Osteoblast (primary cell): ENCODE measurements around the gene SLC39A7. TPM values are rescaled to one million over a fixed set of nuclear protein-coding genes. Genes with fewer than 3 reads are reported as not detected.

Experiments
- DNase-seq: peaks from one replicate; pipeline ENCODE4 v3.0.0; 2011; ENCODE audit warnings: low spot score, mixed read lengths; ENCODE audit not compliant: insufficient read length; ENCODE audit errors: missing footprints
- H2AFZ ChIP-seq: 2 replicates; pipeline ENCODE4 v1.6.0; 2011; ENCODE audit warnings: mild to moderate bottlenecking, low read length
- H3K27ac ChIP-seq: 2 replicates; pipeline ENCODE4 v1.5.1; 2011; ENCODE audit warnings: mild to moderate bottlenecking, low read depth, low read length, moderate library complexity
- H3K27me3 ChIP-seq: 2 replicates; pipeline ENCODE4 v1.6.0; 2012; ENCODE audit warnings: mild to moderate bottlenecking, control low read depth, inconsistent platforms, low read length, moderate library complexity; ENCODE audit not compliant: insufficient read depth
- H3K36me3 ChIP-seq: 2 replicates; pipeline ENCODE4 v1.5.1; 2011; ENCODE audit warnings: mild to moderate bottlenecking, low read length, control low read depth, moderate library complexity; ENCODE audit not compliant: insufficient read depth
- H3K4me1 ChIP-seq: 2 replicates; pipeline ENCODE4 v1.5.1; 2011; ENCODE audit warnings: mild to moderate bottlenecking, low read length, control low read depth, moderate library complexity; ENCODE audit not compliant: insufficient read depth
- H3K4me2 ChIP-seq: 2 replicates; pipeline ENCODE4 v1.6.0; 2011; ENCODE audit warnings: mild to moderate bottlenecking, low read length; ENCODE audit not compliant: insufficient read depth
- H3K4me3 ChIP-seq: fragments of 200-600 bp; sonication (generic); 3 replicates; pipeline ENCODE4 v1.5.1; 2012; ENCODE audit warnings: mild to moderate bottlenecking, low read length, inconsistent platforms; ENCODE audit not compliant: insufficient read depth
- H3K79me2 ChIP-seq: 2 replicates; pipeline ENCODE4 v1.6.0; 2012; ENCODE audit warnings: mild to moderate bottlenecking, low read length, control low read depth, inconsistent platforms; ENCODE audit not compliant: insufficient read depth
- H3K9me3 ChIP-seq: 2 replicates; pipeline ENCODE4 v1.5.1; 2011; ENCODE audit warnings: low read depth, low read length, control low read depth
- H4K20me1 ChIP-seq: 2 replicates; pipeline ENCODE4 v1.6.0; 2012; ENCODE audit warnings: mild to moderate bottlenecking, low read length, control low read depth; ENCODE audit not compliant: insufficient read depth
- total RNA-seq: library from RNA; depleted of rRNA; stranded (reverse); fragments of >200 nt; gene quantifications from 2 replicates; pipeline ENCODE4 v1.2.3, GENCODE V29; 2012
- TF ChIP-seq, protein P1 (sequence below): IDR thresholded peaks from 2 replicates; pipeline ENCODE4 v1.5.1; 2011; ENCODE audit warnings: mild to moderate bottlenecking, low read depth, low read length, moderate library complexity; ENCODE audit errors: extremely low read depth

Gene SLC39A7
- total RNA-seq, 1 donor: 108 TPM

- Histone ChIP-seq H3K36me3 (peaks cover 29% of the 10 kb centered on the region), H3K9me3 (no peaks in the 10 kb centered on the region), H3K4me3 (peak within 1 kb of the TSS; percentile 77), H3K79me2 (peaks cover 54% of the 10 kb centered on the region), H2AFZ (no peak within 1 kb of the TSS), H3K4me2 (peak within 1 kb of the TSS; percentile 91), H3K27me3 (no peaks in the 10 kb centered on the region), H3K4me1 (peaks cover 58% of the 10 kb centered on the region), H4K20me1 (peaks cover 32% of the 10 kb centered on the region), H3K27ac (peak within 1 kb of the TSS; percentile 91)
- peak; percentile 100 for DNase-seq
- TF ChIP-seq, protein P1, sequence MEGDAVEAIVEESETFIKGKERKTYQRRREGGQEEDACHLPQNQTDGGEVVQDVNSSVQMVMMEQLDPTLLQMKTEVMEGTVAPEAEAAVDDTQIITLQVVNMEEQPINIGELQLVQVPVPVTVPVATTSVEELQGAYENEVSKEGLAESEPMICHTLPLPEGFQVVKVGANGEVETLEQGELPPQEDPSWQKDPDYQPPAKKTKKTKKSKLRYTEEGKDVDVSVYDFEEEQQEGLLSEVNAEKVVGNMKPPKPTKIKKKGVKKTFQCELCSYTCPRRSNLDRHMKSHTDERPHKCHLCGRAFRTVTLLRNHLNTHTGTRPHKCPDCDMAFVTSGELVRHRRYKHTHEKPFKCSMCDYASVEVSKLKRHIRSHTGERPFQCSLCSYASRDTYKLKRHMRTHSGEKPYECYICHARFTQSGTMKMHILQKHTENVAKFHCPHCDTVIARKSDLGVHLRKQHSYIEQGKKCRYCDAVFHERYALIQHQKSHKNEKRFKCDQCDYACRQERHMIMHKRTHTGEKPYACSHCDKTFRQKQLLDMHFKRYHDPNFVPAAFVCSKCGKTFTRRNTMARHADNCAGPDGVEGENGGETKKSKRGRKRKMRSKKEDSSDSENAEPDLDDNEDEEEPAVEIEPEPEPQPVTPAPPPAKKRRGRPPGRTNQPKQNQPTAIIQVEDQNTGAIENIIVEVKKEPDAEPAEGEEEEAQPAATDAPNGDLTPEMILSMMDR: no peak
Measured at GRCh38 chr6:33204415-33205190, 3.9 kb downstream of the SLC39A7 start, which contains the start of gene HSD17B8. Gene HSD17B8 (plus strand): TSS chr6:33204655. CDS start chr6:33204669, 14 bp downstream.

DNA sequence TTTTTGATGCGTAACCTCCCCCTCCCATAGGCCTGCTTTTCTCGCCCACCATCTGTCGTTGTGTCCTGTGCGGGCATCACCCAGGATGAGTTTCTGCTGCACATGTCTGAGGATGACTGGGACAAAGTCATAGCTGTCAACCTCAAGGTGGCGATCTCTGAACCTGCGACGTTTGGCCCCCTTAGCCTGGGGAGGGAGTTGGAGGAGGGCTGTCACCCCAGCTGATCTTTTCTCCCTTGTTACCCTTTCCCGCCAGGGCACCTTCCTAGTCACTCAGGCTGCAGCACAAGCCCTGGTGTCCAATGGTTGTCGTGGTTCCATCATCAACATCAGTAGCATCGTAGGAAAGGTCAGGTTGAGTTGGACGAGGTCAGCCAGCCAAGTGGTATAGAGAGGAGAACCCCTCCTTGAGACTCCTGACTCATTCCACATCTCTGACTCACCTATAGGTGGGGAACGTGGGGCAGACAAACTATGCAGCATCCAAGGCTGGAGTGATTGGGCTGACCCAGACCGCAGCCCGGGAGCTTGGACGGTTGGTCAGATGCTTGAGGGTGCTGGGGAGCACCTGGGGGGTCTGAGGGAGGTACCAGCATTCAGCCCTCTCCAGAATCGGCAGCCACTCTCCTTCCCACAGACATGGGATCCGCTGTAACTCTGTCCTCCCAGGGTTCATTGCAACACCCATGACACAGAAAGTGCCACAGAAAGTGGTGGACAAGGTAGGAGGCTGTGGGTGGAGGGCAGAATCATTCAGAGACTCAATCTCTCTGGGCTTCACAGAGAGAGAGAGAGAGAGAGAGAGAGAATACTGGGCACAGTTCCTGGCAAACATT is 4.7 kb downstream of the SLC39A7 start:
- Histone ChIP-seq H3K4me1 (peaks cover 57% of the 10 kb centered on the region), H3K4me2 (peak overlapping the region; percentile 91), H4K20me1 (peaks cover 29% of the 10 kb centered on the region), H3K9me3 (no peaks in the 10 kb centered on the region), H3K4me3 (peak overlapping the region; percentile 77), H3K27ac (peak overlapping the region; percentile 91), H3K36me3 (peaks cover 36% of the 10 kb centered on the region), H2AFZ (no peak overlapping the region), H3K27me3 (no peaks in the 10 kb centered on the region), H3K79me2 (peaks cover 46% of the 10 kb centered on the region)
- peak; percentile 92 for DNase-seq
- TF ChIP-seq, protein P1: no peak

DNA sequence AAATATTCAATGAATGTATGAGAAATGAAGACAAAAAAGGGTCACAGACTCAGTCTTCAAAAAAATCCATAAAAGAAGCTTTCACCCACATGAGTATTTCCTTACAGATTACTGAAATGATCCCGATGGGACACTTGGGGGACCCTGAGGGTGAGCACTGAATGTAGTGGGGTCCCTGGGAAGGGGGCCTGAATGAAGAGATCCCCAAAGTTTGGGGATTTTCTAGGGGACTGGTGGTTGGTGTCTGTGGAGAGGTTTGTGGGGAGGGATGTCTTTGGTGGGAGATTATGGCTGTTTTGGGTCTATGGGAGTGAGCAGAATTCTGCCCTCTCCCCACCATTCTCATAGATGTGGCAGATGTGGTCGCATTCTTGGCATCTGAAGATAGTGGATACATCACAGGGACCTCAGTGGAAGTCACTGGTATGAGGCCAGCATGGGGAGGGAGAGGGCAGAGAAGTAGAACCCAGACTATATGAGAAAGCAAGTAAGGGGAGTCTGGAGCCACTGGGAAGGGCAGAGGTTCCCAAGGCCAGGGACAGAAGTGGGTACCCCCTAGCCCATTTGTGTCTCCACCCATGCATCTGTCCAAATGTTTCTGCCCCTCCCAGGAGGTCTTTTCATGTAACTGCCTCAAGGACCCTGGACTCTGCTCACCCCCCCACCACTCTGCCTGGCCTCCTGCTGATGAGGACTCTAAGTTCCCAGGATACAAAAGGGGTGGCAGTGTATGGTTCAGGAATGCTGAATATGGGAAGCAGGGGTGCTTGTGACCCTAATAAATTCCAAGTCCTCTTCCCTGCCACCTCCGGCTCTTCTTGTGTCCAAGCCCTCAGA is 5.6 kb downstream of the SLC39A7 start:
- Histone ChIP-seq H4K20me1 (peaks cover 29% of the 10 kb centered on the region), H3K4me1 (peaks cover 57% of the 10 kb centered on the region), H3K4me3 (no peak overlapping the region), H3K36me3 (peaks cover 42% of the 10 kb centered on the region), H3K4me2 (peak overlapping the region; percentile 17), H3K27ac (peak overlapping the region; percentile 91), H3K9me3 (no peaks in the 10 kb centered on the region), H2AFZ (no peak overlapping the region), H3K79me2 (peaks cover 40% of the 10 kb centered on the region), H3K27me3 (no peaks in the 10 kb centered on the region)
- TF ChIP-seq, protein P1: no peak
- DNase-seq: peak; percentile 72
